GM18499 (cell line): ENCODE results near the gene OSCP1.

ENCODE experiments used
- ATAC-seq: cut with Tn5 transposase; IDR thresholded peaks from one replicate; pipeline ENCODE4 v1.9.1; 2021; ENCODE audit warnings: moderate number of reproducible peaks; ENCODE audit not compliant: insufficient read depth, unreplicated experiment

OSCP1 gene

GRCh38 chr1:36411674-36412648, 38.3 kb downstream of the OSCP1 start:
- ATAC-seq = no peak

- no peak for ATAC-seq
Observed at GRCh38 chr1:36408479-36408878, 41.8 kb downstream of the OSCP1 start.

- no peak for ATAC-seq
Observed at GRCh38 chr1:36406440-36406839, 43.8 kb downstream of the OSCP1 start.

- no peak for ATAC-seq
Observed at GRCh38 chr1:36402504-36402890, 47.8 kb downstream of the OSCP1 start.

- no peak for ATAC-seq
Observed at GRCh38 chr1:36401602-36402503, 48.4 kb downstream of the OSCP1 start.

GRCh38 chr1:36400825-36401601, 49.2 kb downstream of the OSCP1 start:
- ATAC-seq = no peak

- no peak for ATAC-seq
Observed at GRCh38 chr1:36400514-36400824, 49.8 kb downstream of the OSCP1 start.

GRCh38 chr1:36398370-36398977, 51.8 kb downstream of the OSCP1 start:
- ATAC-seq = no peak

GRCh38 chr1:36397378-36398230, 52.6 kb downstream of the OSCP1 start, which contains the start of gene LSM10:
Gene LSM10 (minus strand): TSS chr1:36397908. CDS start chr1:36394129, 3,779 bp downstream.
- no peak for ATAC-seq

GRCh38 chr1:36397083-36397377, 53.2 kb downstream of the OSCP1 start:
- no peak for ATAC-seq

- ATAC-seq = no peak
Observed at GRCh38 chr1:36396359-36396758, 53.9 kb downstream of the OSCP1 start.

- ATAC-seq = no peak
Observed at GRCh38 chr1:36393686-36394085, 56.6 kb downstream of the OSCP1 start.

GRCh38 chr1:36392836-36393235, 57.4 kb downstream of the OSCP1 start:
- ATAC-seq = no peak

GRCh38 chr1:36391271-36391670, 59.0 kb downstream of the OSCP1 start:
- ATAC-seq = no peak

- ATAC-seq = no peak
Observed at GRCh38 chr1:36390411-36390810, 59.8 kb downstream of the OSCP1 start.

GRCh38 chr1:36389999-36390398, 60.3 kb downstream of the OSCP1 start:
- no peak for ATAC-seq

- ATAC-seq = no peak
Observed at GRCh38 chr1:36389261-36389660, 61.0 kb downstream of the OSCP1 start.

GRCh38 chr1:36387141-36387949, 62.9 kb downstream of the OSCP1 start:
- no peak for ATAC-seq
